Measurements from ENCODE around the gene ACBD4.
A peak's percentile ranks its signal among the peaks of the same experiment; 100 is the strongest.
"Not testable (repeated sequence)": the region's sequence is repeated elsewhere in the genome, so short reads cannot be mapped to it uniquely, and the experiment has no call there.

The ACBD4 gene

DNA sequence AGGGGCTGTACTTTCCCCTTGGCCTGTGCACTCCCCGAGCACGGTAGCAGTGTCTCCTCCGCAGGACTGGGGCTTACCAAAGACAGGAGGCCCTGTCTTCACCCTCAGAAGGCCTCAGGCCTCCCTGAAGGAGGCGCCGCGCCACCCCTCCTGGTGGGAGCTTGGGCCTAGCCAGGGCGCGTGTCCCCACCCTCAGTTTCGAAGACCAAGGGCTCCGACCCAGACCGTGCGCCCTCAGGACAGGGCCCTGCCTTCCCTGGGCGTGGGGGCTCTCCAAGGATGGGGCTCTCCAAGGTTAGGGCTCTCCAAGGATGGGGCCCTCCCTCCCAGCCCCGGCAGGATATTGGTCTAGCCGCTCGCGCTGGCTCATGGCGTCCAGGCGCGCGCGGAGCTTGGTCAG is 14.9 kb upstream of the ACBD4 start:
- H3K79me2 ChIP-seq (ENCODE audit: control insufficient read depth, insufficient read depth, low read length, unreplicated experiment), result no peaks in the 10 kb centered on the region
- no peaks in the 10 kb centered on the region for H3K27me3 ChIP-seq (ENCODE audit: insufficient read depth, low read length)
- peaks cover 23% of the 10 kb centered on the region for H3K4me1 ChIP-seq (ENCODE audit: control insufficient read depth, insufficient read depth, low read length, unreplicated experiment)
- H3K27ac ChIP-seq (ENCODE audit: low read depth, low read length), result no peak overlapping the region
- H3K4me3 ChIP-seq (ENCODE audit: low read depth, low read length), result no peak overlapping the region
- no peak overlapping the region for H2AFZ ChIP-seq (ENCODE audit: low read length, unreplicated experiment)
- H3K36me3 ChIP-seq (ENCODE audit: insufficient read depth, low read length), result no peaks in the 10 kb centered on the region

DNA sequence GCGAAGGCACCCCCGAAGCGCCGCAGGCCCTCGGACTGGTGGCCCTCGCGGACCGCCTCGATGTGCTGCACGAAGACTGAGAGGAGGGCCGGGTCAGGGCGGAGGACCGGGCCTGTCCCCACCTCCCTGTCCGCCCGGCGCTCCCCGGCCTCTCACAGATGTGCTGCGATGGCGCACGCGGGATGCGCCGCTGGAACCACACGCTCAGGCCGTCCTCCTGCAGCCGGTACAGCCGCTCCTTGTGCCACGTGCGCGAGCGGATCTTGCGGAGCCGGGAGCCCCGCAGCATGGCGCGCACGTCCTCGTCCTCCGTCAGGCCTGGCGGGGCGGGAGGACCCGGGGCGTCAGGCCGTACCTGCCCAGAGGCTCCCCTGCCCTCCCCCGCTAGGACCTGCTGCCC is 14.4 kb upstream of the ACBD4 start:
- Histone ChIP-seq H2AFZ (ENCODE audit: low read length, unreplicated experiment) (no peak overlapping the region), H3K27ac (ENCODE audit: low read depth, low read length) (no peak overlapping the region), H3K36me3 (ENCODE audit: insufficient read depth, low read length) (no peaks in the 10 kb centered on the region), H3K27me3 (ENCODE audit: insufficient read depth, low read length) (no peaks in the 10 kb centered on the region), H3K79me2 (ENCODE audit: control insufficient read depth, insufficient read depth, low read length, unreplicated experiment) (no peaks in the 10 kb centered on the region), H3K4me3 (ENCODE audit: low read depth, low read length) (no peak overlapping the region), H3K4me1 (ENCODE audit: control insufficient read depth, insufficient read depth, low read length, unreplicated experiment) (peaks cover 23% of the 10 kb centered on the region)

DNA sequence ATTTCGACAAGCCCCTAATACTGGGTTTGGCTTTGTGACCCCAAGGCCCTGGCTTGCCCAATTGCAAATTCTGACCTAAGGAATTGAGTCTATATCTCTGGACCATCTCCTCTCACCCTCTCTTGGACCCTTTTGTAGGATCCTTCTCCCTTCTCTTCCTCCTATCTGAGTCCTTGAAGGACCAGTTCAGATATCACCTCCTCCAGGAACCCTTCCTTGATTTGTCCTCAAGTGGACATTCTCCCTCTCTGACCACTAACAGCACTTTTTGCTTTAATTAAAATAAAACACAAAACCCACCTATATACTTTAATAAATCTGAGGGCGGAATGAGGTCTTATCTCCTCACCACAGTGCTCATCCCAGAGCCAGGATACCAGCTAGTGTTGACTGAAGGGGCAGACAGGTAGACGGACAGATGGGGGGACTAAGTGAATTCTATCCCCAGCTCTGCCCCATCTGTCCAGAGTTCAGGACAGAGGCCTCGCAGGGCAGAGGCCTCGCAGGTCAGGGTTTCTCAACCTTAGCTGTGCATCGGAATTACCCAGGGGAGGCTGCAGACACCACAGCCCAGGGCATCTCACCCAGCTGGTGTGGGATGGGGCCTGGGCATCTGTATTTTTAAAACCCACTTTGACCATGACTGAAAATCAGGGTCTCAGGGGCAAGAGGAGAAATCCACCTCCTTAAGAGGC is 12.3 kb upstream of the ACBD4 start:
- Histone ChIP-seq H3K79me2 (ENCODE audit: control insufficient read depth, insufficient read depth, low read length, unreplicated experiment) (no peaks in the 10 kb centered on the region), H3K27me3 (ENCODE audit: insufficient read depth, low read length) (no peaks in the 10 kb centered on the region), H2AFZ (ENCODE audit: low read length, unreplicated experiment) (no peak overlapping the region), H3K36me3 (ENCODE audit: insufficient read depth, low read length) (no peaks in the 10 kb centered on the region), H3K27ac (ENCODE audit: low read depth, low read length) (peak overlapping the region; percentile 4; the same call in 1 of the 2 replicates), H3K4me3 (ENCODE audit: low read depth, low read length) (no peak overlapping the region), H3K4me1 (ENCODE audit: control insufficient read depth, insufficient read depth, low read length, unreplicated experiment) (peaks cover 31% of the 10 kb centered on the region)

DNA sequence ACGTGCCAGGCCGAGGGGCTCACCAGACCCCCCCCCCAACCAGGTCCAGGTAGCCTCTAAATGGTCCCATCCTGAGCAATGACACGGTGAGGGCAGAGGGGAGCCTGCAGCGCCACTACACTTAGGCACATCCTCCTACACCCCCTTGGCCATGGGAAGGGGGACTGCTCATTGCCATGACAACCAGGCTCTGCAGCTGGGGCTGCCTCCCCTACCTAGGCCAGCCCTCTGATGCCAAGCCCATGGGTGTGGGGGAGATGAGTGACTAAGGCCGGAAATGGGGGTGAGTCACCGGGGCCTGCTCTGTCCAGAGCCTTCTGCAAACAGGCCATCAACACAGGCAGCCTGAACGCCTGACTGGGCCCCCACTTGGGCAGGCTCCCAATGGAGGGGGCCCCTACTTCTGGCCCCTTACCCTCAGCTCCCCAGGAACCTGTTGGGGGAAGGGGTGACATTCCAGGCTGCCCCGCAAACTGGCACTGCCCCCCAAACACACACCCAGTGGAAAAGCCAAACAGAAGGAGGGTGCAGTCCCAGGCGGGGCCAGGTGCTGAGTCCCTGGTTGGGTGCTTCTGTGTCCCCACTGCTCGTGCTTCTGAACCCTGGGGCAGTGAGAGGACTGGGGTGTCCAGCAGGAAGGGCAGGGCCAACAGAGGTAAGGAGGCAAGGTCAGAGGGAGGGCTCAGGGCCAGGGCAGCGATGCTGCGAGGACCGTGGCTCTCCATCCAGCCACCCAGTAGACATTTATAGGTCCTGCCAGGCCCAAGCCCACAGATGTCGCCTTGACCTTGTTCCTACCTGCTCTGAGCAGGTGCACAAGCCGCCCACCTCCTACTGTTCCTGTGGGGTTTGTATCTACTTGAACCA is 11.3 kb upstream of the ACBD4 start:
- peak overlapping the region; percentile 78 for H3K27ac ChIP-seq (ENCODE audit: low read depth, low read length)
- no peak overlapping the region for H2AFZ ChIP-seq (ENCODE audit: low read length, unreplicated experiment)
- peaks cover 34% of the 10 kb centered on the region for H3K4me1 ChIP-seq (ENCODE audit: control insufficient read depth, insufficient read depth, low read length, unreplicated experiment)
- H3K4me3 ChIP-seq (ENCODE audit: low read depth, low read length), result peak overlapping the region; percentile 63
- H3K27me3 ChIP-seq (ENCODE audit: insufficient read depth, low read length), result no peaks in the 10 kb centered on the region
- H3K36me3 ChIP-seq (ENCODE audit: insufficient read depth, low read length), result no peaks in the 10 kb centered on the region
- no peaks in the 10 kb centered on the region for H3K79me2 ChIP-seq (ENCODE audit: control insufficient read depth, insufficient read depth, low read length, unreplicated experiment)

DNA sequence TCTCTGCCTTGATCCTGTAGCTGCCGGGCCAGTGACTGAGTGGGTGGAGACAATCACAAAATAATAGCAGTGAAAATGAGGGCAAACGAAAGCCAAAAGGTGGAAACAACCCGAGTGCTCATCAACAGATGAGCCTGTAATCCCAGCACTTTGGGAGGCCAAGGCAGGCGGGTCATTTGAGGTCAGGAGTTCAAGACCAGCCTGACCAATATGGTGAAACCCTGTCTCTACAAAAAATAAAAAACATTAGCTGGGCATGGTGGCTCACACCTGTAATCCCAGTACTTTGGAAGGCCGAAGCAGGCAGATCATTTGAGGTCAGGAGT is 10.7 kb upstream of the ACBD4 start:
- H2AFZ ChIP-seq (ENCODE audit: low read length, unreplicated experiment), result not testable (repeated sequence)
- peaks cover 34% of the 10 kb centered on the region for H3K4me1 ChIP-seq (ENCODE audit: control insufficient read depth, insufficient read depth, low read length, unreplicated experiment)

DNA sequence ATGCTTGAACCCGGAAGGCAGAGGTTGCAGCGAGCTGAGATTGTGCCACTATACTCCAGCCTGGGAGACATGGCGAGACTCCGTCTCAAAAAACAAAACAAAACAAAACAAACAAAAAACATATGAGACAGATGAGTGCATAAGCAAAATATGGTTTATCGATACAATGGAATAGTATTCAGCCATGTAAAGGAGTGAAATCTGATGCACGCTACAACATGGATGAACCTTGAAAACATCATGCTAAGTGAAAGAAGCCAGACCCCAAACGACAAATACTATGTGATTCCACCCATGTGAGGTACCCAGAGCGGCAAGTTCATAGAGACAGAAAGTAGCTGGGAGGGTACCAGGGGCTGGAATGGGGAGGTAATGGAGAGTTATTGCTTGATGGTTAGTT is 10.0 kb upstream of the ACBD4 start:
- Histone ChIP-seq H3K36me3 (ENCODE audit: insufficient read depth, low read length) (no peaks in the 10 kb centered on the region), H3K27ac (ENCODE audit: low read depth, low read length) (no peak overlapping the region), H3K27me3 (ENCODE audit: insufficient read depth, low read length) (no peaks in the 10 kb centered on the region), H2AFZ (ENCODE audit: low read length, unreplicated experiment) (no peak overlapping the region), H3K4me1 (ENCODE audit: control insufficient read depth, insufficient read depth, low read length, unreplicated experiment) (peaks cover 34% of the 10 kb centered on the region), H3K4me3 (ENCODE audit: low read depth, low read length) (no peak overlapping the region), H3K79me2 (ENCODE audit: control insufficient read depth, insufficient read depth, low read length, unreplicated experiment) (no peaks in the 10 kb centered on the region)

More for the DNA sequence above, 10.7 kb upstream of the ACBD4 start:
- H3K27me3 ChIP-seq (ENCODE audit: insufficient read depth, low read length); H3K4me3 ChIP-seq (ENCODE audit: low read depth, low read length); H3K79me2 ChIP-seq (ENCODE audit: control insufficient read depth, insufficient read depth, low read length, unreplicated experiment); H3K36me3 ChIP-seq (ENCODE audit: insufficient read depth, low read length): not testable (repeated sequence)
- peak overlapping the region; percentile 78 for H3K27ac ChIP-seq (ENCODE audit: low read depth, low read length)

DNA sequence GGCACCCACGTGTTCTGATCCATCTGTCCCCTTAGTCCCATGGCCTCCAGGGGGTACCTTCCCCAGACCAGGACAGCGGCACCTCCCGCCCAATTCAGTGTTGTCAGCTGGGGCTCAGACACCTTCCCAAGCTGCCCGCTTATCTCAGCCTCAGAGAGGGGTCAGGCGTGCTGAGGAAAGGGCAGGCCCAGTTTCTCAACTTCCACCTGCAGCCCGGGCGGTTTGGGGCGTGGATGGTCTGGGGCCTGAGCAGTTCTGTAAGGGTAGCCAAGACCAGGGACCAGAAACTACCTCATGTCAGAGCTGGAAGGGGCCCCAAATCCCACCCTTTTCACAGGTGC is 8.3 kb upstream of the ACBD4 start:
- Histone ChIP-seq H3K36me3 (ENCODE audit: insufficient read depth, low read length) (no peaks in the 10 kb centered on the region), H3K27me3 (ENCODE audit: insufficient read depth, low read length) (no peaks in the 10 kb centered on the region), H2AFZ (ENCODE audit: low read length, unreplicated experiment) (no peak overlapping the region), H3K79me2 (ENCODE audit: control insufficient read depth, insufficient read depth, low read length, unreplicated experiment) (no peaks in the 10 kb centered on the region), H3K27ac (ENCODE audit: low read depth, low read length) (no peak overlapping the region), H3K4me3 (ENCODE audit: low read depth, low read length) (no peak overlapping the region), H3K4me1 (ENCODE audit: control insufficient read depth, insufficient read depth, low read length, unreplicated experiment) (peaks cover 38% of the 10 kb centered on the region)

DNA sequence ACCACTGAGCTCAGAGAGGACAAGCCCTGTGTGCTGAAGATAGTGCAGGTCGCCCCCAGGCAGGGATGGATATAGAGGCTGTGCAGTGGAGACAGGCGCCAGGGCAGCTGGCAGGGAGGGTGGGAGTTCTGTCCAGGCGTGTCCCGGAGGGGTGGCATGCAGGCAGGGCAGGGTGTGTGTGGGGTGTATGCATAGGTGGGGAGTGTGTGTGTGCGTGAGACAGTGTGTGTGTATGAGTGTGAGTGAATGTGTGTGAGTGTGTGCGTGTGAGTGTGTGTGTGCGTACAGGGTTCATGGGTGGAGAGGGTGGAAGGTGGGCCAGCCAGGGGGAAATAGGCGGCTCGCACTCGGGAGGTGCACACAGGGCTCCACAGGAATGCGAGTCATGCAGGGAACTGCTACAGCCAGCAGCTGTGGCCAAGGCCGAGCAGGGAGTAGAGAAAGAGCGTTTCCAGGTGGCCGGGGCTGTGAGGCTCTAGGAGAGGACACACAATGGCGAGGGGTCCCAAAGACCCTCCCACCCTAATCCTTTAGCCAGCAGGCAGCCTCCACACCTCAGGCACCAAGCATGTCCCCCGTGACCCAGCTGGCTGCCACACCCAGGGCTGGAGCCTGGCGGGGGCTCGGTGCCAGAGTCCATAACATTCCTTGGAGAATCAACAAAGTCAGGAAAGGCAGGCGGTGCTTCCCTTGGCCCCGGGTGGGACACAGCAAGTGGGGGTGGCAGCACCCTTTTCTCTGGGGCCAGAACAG is 7.8 kb upstream of the ACBD4 start:
- Histone ChIP-seq H3K27ac (ENCODE audit: low read depth, low read length) (no peak overlapping the region), H3K4me1 (ENCODE audit: control insufficient read depth, insufficient read depth, low read length, unreplicated experiment) (peaks cover 33% of the 10 kb centered on the region), H2AFZ (ENCODE audit: low read length, unreplicated experiment) (no peak overlapping the region), H3K4me3 (ENCODE audit: low read depth, low read length) (no peak overlapping the region), H3K36me3 (ENCODE audit: insufficient read depth, low read length) (no peaks in the 10 kb centered on the region), H3K27me3 (ENCODE audit: insufficient read depth, low read length) (no peaks in the 10 kb centered on the region), H3K79me2 (ENCODE audit: control insufficient read depth, insufficient read depth, low read length, unreplicated experiment) (no peaks in the 10 kb centered on the region)

DNA sequence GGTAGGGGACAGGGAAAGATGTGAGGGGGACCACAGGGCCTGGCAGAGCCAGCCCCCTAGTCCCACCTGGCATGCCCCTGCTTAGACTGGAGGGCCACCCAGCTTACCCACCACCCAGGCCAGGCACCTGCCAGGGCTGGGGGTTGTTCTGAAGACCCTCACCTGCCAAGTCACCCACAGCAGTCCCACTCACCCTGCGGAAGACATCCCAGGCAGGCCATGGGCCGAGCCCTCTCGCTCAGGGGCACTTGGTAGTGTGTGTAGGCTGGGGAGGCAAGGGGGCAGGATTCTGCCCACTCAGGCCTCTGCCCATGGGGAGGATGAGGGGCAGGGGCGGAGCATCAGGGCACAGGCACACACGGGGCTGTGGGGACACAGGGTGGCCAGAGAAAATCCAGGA is 7.2 kb upstream of the ACBD4 start:
- no peak overlapping the region for H3K27ac ChIP-seq (ENCODE audit: low read depth, low read length)
- no peaks in the 10 kb centered on the region for H3K27me3 ChIP-seq (ENCODE audit: insufficient read depth, low read length)
- no peak overlapping the region for H3K4me3 ChIP-seq (ENCODE audit: low read depth, low read length)
- H2AFZ ChIP-seq (ENCODE audit: low read length, unreplicated experiment), result no peak overlapping the region
- peaks cover 31% of the 10 kb centered on the region for H3K4me1 ChIP-seq (ENCODE audit: control insufficient read depth, insufficient read depth, low read length, unreplicated experiment)
- no peaks in the 10 kb centered on the region for H3K79me2 ChIP-seq (ENCODE audit: control insufficient read depth, insufficient read depth, low read length, unreplicated experiment)
- H3K36me3 ChIP-seq (ENCODE audit: insufficient read depth, low read length), result no peaks in the 10 kb centered on the region

DNA sequence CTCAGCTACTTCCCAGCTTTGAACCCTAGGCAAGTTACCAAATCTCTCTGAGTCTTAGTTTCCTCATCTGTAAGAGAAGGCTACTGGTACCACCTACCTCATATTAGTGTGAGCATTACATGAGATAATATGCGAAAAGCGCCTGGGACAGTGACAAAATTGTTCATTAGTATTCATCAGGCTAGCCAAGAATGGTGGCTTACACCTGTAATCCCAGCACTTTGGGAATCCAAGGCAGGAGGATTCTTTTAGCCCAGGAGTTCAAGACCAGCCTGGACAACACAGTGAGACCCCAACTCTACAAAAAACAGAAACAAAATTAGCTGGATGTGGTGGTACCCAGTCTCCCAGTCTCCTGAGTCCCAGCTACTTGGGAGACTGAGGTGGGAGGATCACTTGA is 6.5 kb upstream of the ACBD4 start:
- Histone ChIP-seq H3K27me3 (ENCODE audit: insufficient read depth, low read length) (no peaks in the 10 kb centered on the region), H3K27ac (ENCODE audit: low read depth, low read length) (no peak overlapping the region), H3K79me2 (ENCODE audit: control insufficient read depth, insufficient read depth, low read length, unreplicated experiment) (no peaks in the 10 kb centered on the region), H3K4me1 (ENCODE audit: control insufficient read depth, insufficient read depth, low read length, unreplicated experiment) (peaks cover 25% of the 10 kb centered on the region), H2AFZ (ENCODE audit: low read length, unreplicated experiment) (no peak overlapping the region), H3K4me3 (ENCODE audit: low read depth, low read length) (no peak overlapping the region), H3K36me3 (ENCODE audit: insufficient read depth, low read length) (no peaks in the 10 kb centered on the region)
